H9 (cell line): ENCODE results near the gene VANGL2. TPM values are rescaled to one million over a fixed set of nuclear protein-coding genes. Genes with fewer than 3 reads are reported as not detected.

ENCODE experiments used
- DNase-seq: peaks from one replicate; pipeline ENCODE4 v3.0.0-alpha.2; 2017
- H2AFZ ChIP-seq: one replicate; pipeline ENCODE4 v1.6.1; 2013; ENCODE audit warnings: mild to moderate bottlenecking, low read length, control low read depth, moderate library complexity
- H2AK5ac ChIP-seq: 2 replicates; pipeline ENCODE4 v1.6.1; 2013; ENCODE audit warnings: low read length, control low read depth, mixed read lengths; ENCODE audit not compliant: insufficient read length
- H2BK120ac ChIP-seq: one replicate; pipeline ENCODE4 v1.6.1; 2013; ENCODE audit warnings: low read depth, mild to moderate bottlenecking, low read length, control low read depth, inconsistent platforms; ENCODE audit not compliant: poor library complexity, severe bottlenecking
- H2BK12ac ChIP-seq: 2 replicates; pipeline ENCODE4 v1.6.1; 2013; ENCODE audit warnings: low read length, control low read depth, mixed read lengths, low read depth; ENCODE audit not compliant: insufficient read length
- H2BK15ac ChIP-seq: 2 replicates; pipeline ENCODE4 v1.6.1; 2013; ENCODE audit warnings: low read depth, low read length, control low read depth
- H2BK20ac ChIP-seq: one replicate; pipeline ENCODE4 v1.6.1; 2013; ENCODE audit warnings: low read depth, mild to moderate bottlenecking, low read length, control low read depth, inconsistent platforms; ENCODE audit not compliant: poor library complexity, severe bottlenecking
- H2BK5ac ChIP-seq: 2 replicates; pipeline ENCODE4 v1.6.1; 2013; ENCODE audit warnings: low read length, control low read depth, mixed read lengths; ENCODE audit not compliant: insufficient read length
- H3K14ac ChIP-seq: 2 replicates; pipeline ENCODE4 v1.6.1; 2013; ENCODE audit warnings: low read length, control low read depth; ENCODE audit not compliant: insufficient read depth
- H3K18ac ChIP-seq: 2 replicates; pipeline ENCODE4 v1.6.1; 2013; ENCODE audit warnings: low read depth, mild to moderate bottlenecking, mixed read lengths, low read length, control low read depth; ENCODE audit not compliant: insufficient read length
- H3K23ac ChIP-seq: 2 replicates; pipeline ENCODE4 v1.6.1; 2013; ENCODE audit warnings: low read length, control low read depth, mixed read lengths, low read depth; ENCODE audit not compliant: insufficient read length
- H3K23me2 ChIP-seq: 2 replicates; pipeline ENCODE4 v1.6.1; 2013; ENCODE audit warnings: low read depth, mild to moderate bottlenecking, mixed read lengths, low read length, control low read depth; ENCODE audit not compliant: insufficient read length, poor library complexity, severe bottlenecking
- H3K27ac ChIP-seq: 2 replicates; pipeline ENCODE4 v1.5.1; 2013; ENCODE audit warnings: low read length, control low read depth, mixed read lengths, low read depth; ENCODE audit not compliant: insufficient read length
- H3K27me3 ChIP-seq: 2 replicates; pipeline ENCODE4 v1.6.1; 2013; ENCODE audit warnings: low read length, control low read depth, inconsistent platforms; ENCODE audit not compliant: insufficient read depth
- H3K4ac ChIP-seq: 2 replicates; pipeline ENCODE4 v1.6.1; 2013; ENCODE audit warnings: low read depth, mild to moderate bottlenecking, control low read depth, inconsistent platforms, low read length, moderate library complexity
- H3K4me1 ChIP-seq: 2 replicates; pipeline ENCODE4 v1.6.1; 2013; ENCODE audit warnings: low read length, control low read depth, inconsistent platforms; ENCODE audit not compliant: insufficient read depth
- H3K4me2 ChIP-seq: 2 replicates; pipeline ENCODE4 v1.6.1; 2013; ENCODE audit warnings: low read length, control low read depth, mixed read lengths; ENCODE audit not compliant: insufficient read length, insufficient read depth
- H3K56ac ChIP-seq: 2 replicates; pipeline ENCODE4 v1.6.1; 2013; ENCODE audit warnings: low read depth, mild to moderate bottlenecking, mixed read lengths, low read length, control low read depth; ENCODE audit not compliant: insufficient read length
- H3K79me1 ChIP-seq: 2 replicates; pipeline ENCODE4 v1.6.1; 2013; ENCODE audit warnings: low read depth, mild to moderate bottlenecking, moderate library complexity, low read length, control low read depth, inconsistent platforms; ENCODE audit not compliant: insufficient read depth, poor library complexity, severe bottlenecking
- H3K79me2 ChIP-seq: 2 replicates; pipeline ENCODE4 v1.6.1; 2013; ENCODE audit warnings: low read length, control low read depth, inconsistent platforms; ENCODE audit not compliant: insufficient read depth
- H3K9ac ChIP-seq: 2 replicates; pipeline ENCODE4 v1.6.1; 2013; ENCODE audit warnings: low read length, control low read depth, mixed read lengths; ENCODE audit not compliant: insufficient read length; ENCODE audit errors: extremely low read depth
- H3K9me3 ChIP-seq: one replicate; pipeline ENCODE4 v1.6.1; 2013; ENCODE audit warnings: low read depth, low read length, inconsistent platforms; ENCODE audit not compliant: control insufficient read depth
- H3T11ph ChIP-seq: one replicate; pipeline ENCODE4 v1.6.1; 2013; ENCODE audit warnings: mild to moderate bottlenecking, low read length, control low read depth, inconsistent platforms
- H4K20me1 ChIP-seq: one replicate; pipeline ENCODE4 v1.6.1; 2013; ENCODE audit not compliant: control insufficient read depth, insufficient read length, insufficient read depth
- H4K5ac ChIP-seq: 2 replicates; pipeline ENCODE4 v1.6.1; 2013; ENCODE audit warnings: low read depth, mild to moderate bottlenecking, mixed read lengths, low read length, control low read depth; ENCODE audit not compliant: insufficient read length
- H4K8ac ChIP-seq: replicated peaks from 2 replicates; pipeline ENCODE4 v1.6.1; 2013; ENCODE audit warnings: low read length, control low read depth, mixed read lengths, low read depth; ENCODE audit not compliant: insufficient read length
- H4K91ac ChIP-seq: 2 replicates; pipeline ENCODE4 v1.6.1; 2013; ENCODE audit warnings: low read depth, mild to moderate bottlenecking, moderate library complexity, mixed read lengths, low read length, control low read depth; ENCODE audit not compliant: insufficient read length
- H3K27ac Mint-ChIP-seq, 3 experiments: 2 replicates in 2 of 3; 3 replicates in 1 of 3; pipeline ENCODE4 v1.8.0; 2020 to 2021; ENCODE audit warnings: mixed read lengths in 3 of 3, mild to moderate bottlenecking in 1 of 3, moderate library complexity in 1 of 3
- H3K27me3 Mint-ChIP-seq: 2 replicates; pipeline ENCODE4 v1.8.0; 2021; ENCODE audit warnings: low read depth, mild to moderate bottlenecking, moderate library complexity, mixed read lengths
- H3K36me3 Mint-ChIP-seq, 3 experiments: 2 replicates in 2 of 3; 3 replicates in 1 of 3; pipeline ENCODE4 v1.8.0; 2020 to 2021; ENCODE audit warnings: low read depth in 3 of 3, mixed read lengths in 3 of 3; ENCODE audit not compliant: insufficient read depth in 1 of 3
- H3K4me1 Mint-ChIP-seq, 2 experiments: 2 replicates each; pipeline ENCODE4 v1.8.0; 2020; ENCODE audit warnings: mixed read lengths in 2 of 2
- H3K4me3 Mint-ChIP-seq, 2 experiments: 2 replicates in 1 of 2; 3 replicates in 1 of 2; pipeline ENCODE4 v1.8.0; 2020 to 2021; ENCODE audit warnings: mild to moderate bottlenecking in 2 of 2, mixed read lengths in 2 of 2, moderate library complexity in 1 of 2
- H3K9me3 Mint-ChIP-seq, 2 experiments: 2 replicates in 1 of 2; 3 replicates in 1 of 2; pipeline ENCODE4 v1.8.0; 2020; ENCODE audit warnings: mild to moderate bottlenecking in 2 of 2, mixed read lengths in 2 of 2, moderate library complexity in 1 of 2
- WGBS: extraction: QIAGEN DNeasy Blood & Tissue Kit; methylation state at CpG from one replicate; pipeline ENCODE4 v1.1.7; 2013; ENCODE audit warnings: missing lambda C conversion rate, low lambda C conversion rate, mixed read lengths; ENCODE audit not compliant: insufficient read length; ENCODE audit errors: extremely low coverage; 5-methylcytosine and 5-hydroxymethylcytosine counted together
- total RNA-seq: library from RNA; stranded (reverse); gene quantifications from 2 replicates; pipeline ENCODE4 v1.2.1, GENCODE V29; 2021
- TF ChIP-seq, protein P1 (sequence below): fragments of 200-600 bp; sonication (generic); conservative IDR thresholded peaks from 3 replicates; pipeline ENCODE4 v1.8.0; 2021; ENCODE audit warnings: antibody characterized with exemption, mild to moderate bottlenecking

VANGL2 gene
- total RNA-seq, 1 experiment from 2014 or later, result 58.5 TPM

DNA sequence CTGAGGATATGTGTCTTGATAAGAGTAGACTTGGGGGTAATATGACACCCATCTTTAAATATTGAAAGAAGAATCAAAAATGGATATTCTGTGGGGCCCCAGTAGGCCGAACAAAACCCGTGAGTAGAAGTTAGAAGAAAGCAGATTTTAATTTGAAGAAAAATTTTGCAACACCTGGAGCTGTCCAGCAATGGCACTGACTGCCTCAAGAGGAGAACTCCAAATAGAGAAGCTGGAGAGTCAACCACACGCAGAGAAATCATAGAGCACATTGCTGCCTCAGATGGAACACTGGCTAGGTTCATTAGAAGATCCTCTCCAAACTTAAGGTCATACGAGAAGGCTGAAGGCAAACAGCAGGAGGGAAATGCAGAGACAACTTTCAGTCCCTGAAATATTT is 26.7 kb upstream of the VANGL2 start:
- H3K27me3 ChIP-seq, result no peaks in the 10 kb centered on the region
- TF ChIP-seq, protein P1, sequence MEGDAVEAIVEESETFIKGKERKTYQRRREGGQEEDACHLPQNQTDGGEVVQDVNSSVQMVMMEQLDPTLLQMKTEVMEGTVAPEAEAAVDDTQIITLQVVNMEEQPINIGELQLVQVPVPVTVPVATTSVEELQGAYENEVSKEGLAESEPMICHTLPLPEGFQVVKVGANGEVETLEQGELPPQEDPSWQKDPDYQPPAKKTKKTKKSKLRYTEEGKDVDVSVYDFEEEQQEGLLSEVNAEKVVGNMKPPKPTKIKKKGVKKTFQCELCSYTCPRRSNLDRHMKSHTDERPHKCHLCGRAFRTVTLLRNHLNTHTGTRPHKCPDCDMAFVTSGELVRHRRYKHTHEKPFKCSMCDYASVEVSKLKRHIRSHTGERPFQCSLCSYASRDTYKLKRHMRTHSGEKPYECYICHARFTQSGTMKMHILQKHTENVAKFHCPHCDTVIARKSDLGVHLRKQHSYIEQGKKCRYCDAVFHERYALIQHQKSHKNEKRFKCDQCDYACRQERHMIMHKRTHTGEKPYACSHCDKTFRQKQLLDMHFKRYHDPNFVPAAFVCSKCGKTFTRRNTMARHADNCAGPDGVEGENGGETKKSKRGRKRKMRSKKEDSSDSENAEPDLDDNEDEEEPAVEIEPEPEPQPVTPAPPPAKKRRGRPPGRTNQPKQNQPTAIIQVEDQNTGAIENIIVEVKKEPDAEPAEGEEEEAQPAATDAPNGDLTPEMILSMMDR, result no peak
- H3K9me3 ChIP-seq, result no peaks in the 10 kb centered on the region
- no peak overlapping the region for H3K56ac ChIP-seq
- Mint-ChIP-seq H3K9me3 (no peaks in the 10 kb centered on the region; a peak in 1 of 5 replicates), H3K4me1 (peaks cover 52 to 57% of the 10 kb centered on the region in 2 experiments), H3K4me3 (peak overlapping the region in 1 of 2 experiments; percentile 6; a peak in 1 of 5 replicates), H3K27ac (no peak overlapping the region; a peak in 1 of 7 replicates), H3K27me3 (no peaks in the 10 kb centered on the region), H3K36me3 (no peaks in the 10 kb centered on the region)
- H2BK20ac ChIP-seq, result no peak overlapping the region
- H3K79me1 ChIP-seq, result no peaks in the 10 kb centered on the region
- H3T11ph ChIP-seq, result no peak overlapping the region
- H4K91ac ChIP-seq, result no peak overlapping the region
- DNase-seq, result no peak
- H3K79me2 ChIP-seq, result no peaks in the 10 kb centered on the region
- no peak overlapping the region for H3K14ac ChIP-seq
- WGBS, result no CpG with 5 or more reads among the region's 4 CpGs
- no peak overlapping the region for H2BK15ac ChIP-seq
- no peak overlapping the region for H2BK12ac ChIP-seq
- no peak overlapping the region for H3K23ac ChIP-seq
- H2AK5ac ChIP-seq, result no peak overlapping the region
- H3K4ac ChIP-seq, result no peak overlapping the region
- no peak overlapping the region for H2BK5ac ChIP-seq
- no peak overlapping the region for H4K5ac ChIP-seq
- H2AFZ ChIP-seq, result no peak overlapping the region
- H4K8ac ChIP-seq, result no peak overlapping the region
- no peak overlapping the region for H3K9ac ChIP-seq
- no peaks in the 10 kb centered on the region for H4K20me1 ChIP-seq
- H3K18ac ChIP-seq, result no peak overlapping the region
- peaks cover 20% of the 10 kb centered on the region for H3K4me1 ChIP-seq
- no peak overlapping the region for H2BK120ac ChIP-seq
- H3K27ac ChIP-seq, result no peak overlapping the region
- peaks cover 7% of the 10 kb centered on the region for H3K23me2 ChIP-seq
- H3K4me2 ChIP-seq, result no peak overlapping the region
